ENCODE measurements around the gene ARHGAP1. TPM values are rescaled to one million over a fixed set of nuclear protein-coding genes. Genes with fewer than 3 reads are reported as not detected.
A peak's percentile ranks its signal among the peaks of the same experiment; 100 is the strongest.

The ARHGAP1 gene
- total RNA-seq: 58.2 and 63.4 TPM in 2 replicates
- 30.9 and 31.0 TPM in 2 replicates for polyA plus RNA-seq
- polyA plus RNA-seq (2011; cell fraction: cytosol; rRNA removed): 21.4 and 22.9 TPM in 2 replicates
- 20.7 and 26.0 TPM in 2 replicates for polyA plus RNA-seq (2011; cell fraction: nucleus; rRNA removed)
- polyA plus RNA-seq (2012): 36.3 and 44.9 TPM in 2 replicates
- 73.9 and 78.7 TPM in 2 replicates for polyA minus RNA-seq
- 23.8 TPM for polyA minus RNA-seq (2011; cell fraction: cytosol; rRNA and poly(A)+ RNA removed)
- polyA minus RNA-seq (2011; cell fraction: nucleus; rRNA and poly(A)+ RNA removed): 17.7 and 23.4 TPM in 2 replicates
- Bru-seq, nascent RNA: percentile 57 among the genes with signal in this experiment
- BruChase-seq, experiment 1, labeled RNA remaining after a 6-hour chase: percentile 76 among the genes with signal in this experiment
- percentile 60 among the genes with signal in this experiment for BruChase-seq, experiment 2, labeled RNA remaining after a 2-hour chase
- long read RNA-seq, transcript ARHGAP1-201 (13 exons, 3,375 nt): major isoform, 62 of 130 reads
- long read RNA-seq, partial matches to known transcripts: 27 of 130 reads
- long read RNA-seq, other reads (novel, unspliced or antisense): 40 of 130 reads

- H3K4me3 ChIP-seq (replicated peaks in 1 of 3; ENCODE audit: insufficient read depth in 1 of 3, low read depth in 1 of 3, low read length in 3 of 3): peak within 1 kb of the TSS; percentile 70 to 87 (median 79)
- intact Hi-C loops (cut with micrococcal nuclease): loop anchor here (1.0 to 2.0 kb wide), 3 partner anchors 36 to 312 kb away; no protein-coding TSS in a partner anchor
- H4K20me1 ChIP-seq (replicated peaks; ENCODE audit: control insufficient read depth, extremely low read depth, insufficient read depth, low read length): no peaks in the 10 kb centered on the region
- no TSS peak for BruUV-seq (replicated peaks)
- peak within 1 kb of the TSS; percentile 74 for H3K4me2 ChIP-seq (ENCODE audit: insufficient read depth, low read length)
- H2AFZ ChIP-seq (ENCODE audit: low read depth, low read length): peak within 1 kb of the TSS; percentile 98
- peaks cover 33% of the 10 kb centered on the region for H3K79me2 ChIP-seq (ENCODE audit: control insufficient read depth, insufficient read depth, low read length)
- CTCF ChIA-PET: interaction anchor here (0.6 to 1.1 kb wide), 5 partner anchors 26 to 317 kb away, joined by 3 to 4 read pairs (median 3); partner anchors contain the start of gene CHRM4
- POLR2A ChIA-PET: interaction anchor here (1.0 kb wide), 1 partner anchor 13 kb away, joined by 3 read pairs; no protein-coding TSS in a partner anchor
- dilution Hi-C loops (cut with MboI; ENCODE audit: extremely low pct_ligation_motif_present, low sequenced_read_pairs): no loop called here
- peak within 1 kb of the TSS; percentile 92 for H3K9ac ChIP-seq (replicated peaks; ENCODE audit: extremely low read depth, insufficient read depth, low read length)
- DNase-seq (ENCODE audit: low read depth, low spot score) (peak; percentile 98), FAIRE-seq (peak; percentile 99)
- peaks cover 5% of the 10 kb centered on the region for H3K4me1 ChIP-seq (ENCODE audit: control insufficient read depth, extremely low read depth, insufficient read depth, low read length)
- no peaks in the 10 kb centered on the region for H3K9me3 ChIP-seq (replicated peaks; ENCODE audit: control insufficient read depth, insufficient read depth, low read length)
- peak within 1 kb of the TSS; percentile 89 for H3K27ac ChIP-seq (ENCODE audit: insufficient read depth, low read depth, low read length)
- peaks cover 9 to 30% of the 10 kb centered on the region in 2 experiments for H3K36me3 ChIP-seq (ENCODE audit: control insufficient read depth in 2 of 2, extremely low read depth in 1 of 2, insufficient read depth in 2 of 2, low read length in 2 of 2)
- TF ChIP-seq FOS (IDR thresholded peaks at IDR 0.05; ENCODE audit: borderline replicate concordance, insufficient read depth, low read length) (no peak), POLR2AphosphoS5 (IDR thresholded peaks at IDR 0.05; ENCODE audit: insufficient read depth, low read depth, low read length) (peak; percentile 93), MYC (IDR thresholded peaks at IDR 0.05; ENCODE audit: low read depth, low read length) (no peak), CTCF (IDR thresholded peaks at IDR 0.05; ENCODE audit: extremely low read depth in 1 of 2, insufficient read depth in 1 of 2, low read depth in 1 of 2, low read length in 2 of 2) (no peak), MAX (IDR thresholded peaks at IDR 0.05; ENCODE audit: insufficient read depth, insufficient read length) (peak; percentile 74), GATA2 (IDR thresholded peaks at IDR 0.05; ENCODE audit: insufficient read depth, insufficient read length, low read depth, low read length) (no peak), POLR2A (IDR thresholded peaks at IDR 0.05; ENCODE audit: low read depth, low read length) (peak; percentile 94), EZH2 (IDR thresholded peaks at IDR 0.05; ENCODE audit: borderline replicate concordance, low read depth, low read length, severe bottlenecking) (no peak), JUN (IDR thresholded peaks at IDR 0.05; ENCODE audit: borderline replicate concordance, insufficient read depth, insufficient read length, low read depth) (no peak)
- H3K9me1 ChIP-seq (replicated peaks; ENCODE audit: control insufficient read depth, extremely low read depth, insufficient read depth, low read length): no peaks in the 10 kb centered on the region
- H3K27me3 ChIP-seq (ENCODE audit: control insufficient read depth in 2 of 2, insufficient read depth in 2 of 2, low read length in 2 of 2): no peaks in the 10 kb centered on the region
Observed at GRCh38 chr11:46700241-46701077, at the start of gene ARHGAP1, which contains the start of gene ZNF408. Gene ARHGAP1 (minus strand): TSS chr11:46700619. CDS start chr11:46696107, 4,512 bp downstream. Gene ZNF408 (plus strand): TSS chr11:46701031. CDS start chr11:46701048, 17 bp downstream.
